Endothelial cell of umbilical vein (primary cell): ENCODE results near the gene SPECC1L.

Source experiments
- EZH2 ChIP-seq: IDR thresholded peaks from 2 replicates; pipeline ENCODE4 v1.6.1; 2012; ENCODE audit warnings: borderline replicate concordance, low read depth, mild to moderate bottlenecking, moderate library complexity, low read length, inconsistent platforms; ENCODE audit not compliant: severe bottlenecking
- FOS ChIP-seq: IDR thresholded peaks from 2 replicates; pipeline ENCODE4 v1.6.1; 2011; ENCODE audit warnings: mild to moderate bottlenecking, low read length, moderate library complexity, borderline replicate concordance; ENCODE audit not compliant: insufficient read depth
- GATA2 ChIP-seq: IDR thresholded peaks from 2 replicates; pipeline ENCODE4 v1.7.0; 2011; ENCODE audit warnings: low read depth, mild to moderate bottlenecking, moderate library complexity, mixed read lengths, low read length; ENCODE audit not compliant: insufficient read length, insufficient read depth
- MYC ChIP-seq: IDR thresholded peaks from one replicate; pipeline ENCODE4 v1.6.1; 2011; ENCODE audit warnings: mild to moderate bottlenecking, low read depth, low read length
- POLR2A ChIP-seq: IDR thresholded peaks from 2 replicates; pipeline ENCODE4 v1.6.1; 2012; ENCODE audit warnings: low read depth, mild to moderate bottlenecking, control low read depth, low read length
- POLR2AphosphoS5 ChIP-seq: IDR thresholded peaks from 2 replicates; pipeline ENCODE4 v1.6.1; 2012; ENCODE audit warnings: low read depth, mild to moderate bottlenecking, control low read depth, low read length, moderate library complexity; ENCODE audit not compliant: insufficient read depth
- TF ChIP-seq, protein P1 (sequence below), 2 donors: IDR thresholded peaks; 1 replicate in 1 of 2; 2 replicates in 1 of 2; pipeline ENCODE4 v1.5.1; 2011; ENCODE audit warnings: low read length in 2 of 2, mild to moderate bottlenecking in 2 of 2, moderate library complexity in 2 of 2, control low read depth in 1 of 2, inconsistent platforms in 1 of 2, low read depth in 1 of 2; ENCODE audit not compliant: insufficient read depth in 1 of 2; ENCODE audit errors: extremely low read depth in 1 of 2

DNA sequence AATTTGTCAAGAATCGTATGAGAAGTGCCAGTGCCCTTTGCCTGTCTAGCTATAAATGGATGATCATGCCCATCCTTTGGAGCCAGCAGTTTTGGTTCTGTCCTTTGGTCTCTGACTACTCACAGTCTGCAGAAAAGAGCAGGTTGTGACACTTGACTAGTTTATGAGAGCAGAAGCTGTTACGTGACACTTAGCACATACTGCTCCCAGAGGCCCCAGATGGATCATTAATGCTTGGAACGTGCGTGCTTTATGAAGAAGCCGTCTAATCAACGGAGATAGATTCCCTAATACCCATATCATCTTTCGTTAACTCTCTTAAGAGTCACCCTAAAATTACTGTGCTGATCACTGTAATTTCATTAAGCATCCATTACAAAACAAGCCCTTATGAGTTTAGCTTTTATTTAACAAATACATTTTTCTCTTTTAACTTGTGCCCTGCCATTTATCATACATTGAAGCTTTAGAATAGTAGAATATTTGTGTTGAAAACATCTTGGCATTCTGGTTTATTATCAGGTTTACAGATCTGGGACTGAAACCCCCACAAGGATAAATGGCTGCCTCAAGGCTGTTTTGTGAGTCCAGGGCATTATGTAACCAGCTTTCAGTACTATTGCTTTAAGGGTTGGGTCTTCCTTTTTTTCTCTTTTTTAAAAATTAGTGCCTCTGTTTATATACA, 109.7 kb downstream of the SPECC1L start:
- TF ChIP-seq, protein P1, sequence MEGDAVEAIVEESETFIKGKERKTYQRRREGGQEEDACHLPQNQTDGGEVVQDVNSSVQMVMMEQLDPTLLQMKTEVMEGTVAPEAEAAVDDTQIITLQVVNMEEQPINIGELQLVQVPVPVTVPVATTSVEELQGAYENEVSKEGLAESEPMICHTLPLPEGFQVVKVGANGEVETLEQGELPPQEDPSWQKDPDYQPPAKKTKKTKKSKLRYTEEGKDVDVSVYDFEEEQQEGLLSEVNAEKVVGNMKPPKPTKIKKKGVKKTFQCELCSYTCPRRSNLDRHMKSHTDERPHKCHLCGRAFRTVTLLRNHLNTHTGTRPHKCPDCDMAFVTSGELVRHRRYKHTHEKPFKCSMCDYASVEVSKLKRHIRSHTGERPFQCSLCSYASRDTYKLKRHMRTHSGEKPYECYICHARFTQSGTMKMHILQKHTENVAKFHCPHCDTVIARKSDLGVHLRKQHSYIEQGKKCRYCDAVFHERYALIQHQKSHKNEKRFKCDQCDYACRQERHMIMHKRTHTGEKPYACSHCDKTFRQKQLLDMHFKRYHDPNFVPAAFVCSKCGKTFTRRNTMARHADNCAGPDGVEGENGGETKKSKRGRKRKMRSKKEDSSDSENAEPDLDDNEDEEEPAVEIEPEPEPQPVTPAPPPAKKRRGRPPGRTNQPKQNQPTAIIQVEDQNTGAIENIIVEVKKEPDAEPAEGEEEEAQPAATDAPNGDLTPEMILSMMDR (IDR thresholded peaks at IDR 0.05; ENCODE audit: extremely low read depth in 1 of 2, insufficient read depth in 1 of 2, low read depth in 1 of 2, low read length in 2 of 2) = no peak
- TF ChIP-seq POLR2AphosphoS5 = no peak
- TF ChIP-seq MYC = no peak
- no peak for TF ChIP-seq POLR2A
- TF ChIP-seq FOS = no peak
- TF ChIP-seq GATA2 = no peak
- TF ChIP-seq EZH2 = no peak
